Fibroblast of skin of left quadriceps (primary cell): ENCODE data around the gene ZNF836.

ENCODE experiments used
- DNase-seq, 2 experiments: peaks; one replicate each; pipeline ENCODE4 v3.0.0-alpha.2; 2013; ENCODE audit warnings: low read depth in 2 of 2

Gene ZNF836

GRCh38 chr19:52188822-52189734 is 17.7 kb upstream of the ZNF836 start:
- DNase-seq: no peak

- DNase-seq: no peak
Measured at GRCh38 chr19:52187407-52187806, 16.0 kb upstream of the ZNF836 start.

- no peak for DNase-seq
Measured at GRCh38 chr19:52176574-52176973, 5.2 kb upstream of the ZNF836 start.

- DNase-seq: no peak
Measured at GRCh38 chr19:52172347-52172746, 926 bp upstream of the ZNF836 start.

GRCh38 chr19:52170863-52171320 is 529 bp downstream of the ZNF836 start:
- DNase-seq: no peak

GRCh38 chr19:52170304-52170703 is 1.1 kb downstream of the ZNF836 start:
- no peak for DNase-seq

GRCh38 chr19:52155596-52156359 is 15.6 kb downstream of the ZNF836 start:
- no peak for DNase-seq

- DNase-seq: no peak
Measured at GRCh38 chr19:52148256-52148655, 23.2 kb downstream of the ZNF836 start.

GRCh38 chr19:52142001-52142595 is 29.3 kb downstream of the ZNF836 start:
- DNase-seq: no peak

- DNase-seq: no peak
Measured at GRCh38 chr19:52141203-52141602, 30.2 kb downstream of the ZNF836 start.

GRCh38 chr19:52140032-52140710 is 31.2 kb downstream of the ZNF836 start:
- no peak for DNase-seq

- peak; percentile 84 to 88 for DNase-seq
Measured at GRCh38 chr19:52139252-52140031, 32.0 kb downstream of the ZNF836 start, which contains the start of gene ZNF616. TSS of gene ZNF616 (minus strand) at chr19:52139938. CDS start at chr19:52130512, 9,426 bp downstream.

- DNase-seq: no peak
Measured at GRCh38 chr19:52138983-52139251, 32.5 kb downstream of the ZNF836 start.

GRCh38 chr19:52138278-52138982 is 33.0 kb downstream of the ZNF836 start:
- DNase-seq: no peak

- DNase-seq: no peak
Measured at GRCh38 chr19:52120286-52120685, 51.1 kb downstream of the ZNF836 start.

GRCh38 chr19:52115526-52116053 is 55.8 kb downstream of the ZNF836 start:
- no peak for DNase-seq

GRCh38 chr19:52114691-52115090 is 56.7 kb downstream of the ZNF836 start:
- DNase-seq: no peak

- DNase-seq: no peak
Measured at GRCh38 chr19:52112624-52113023, 58.8 kb downstream of the ZNF836 start.

GRCh38 chr19:52110780-52111179 is 60.6 kb downstream of the ZNF836 start:
- DNase-seq: no peak
